GM19238 (cell line): ENCODE measurements around the gene TTC13.
"Not testable (repeated sequence)": the region's sequence is repeated elsewhere in the genome, so short reads cannot be mapped to it uniquely, and the experiment has no call there.

Experiments
- DNase-seq: peaks from one replicate; pipeline ENCODE4 v3.0.0; 2011; ENCODE audit warnings: low spot score; ENCODE audit not compliant: insufficient read length

TTC13 gene

DNA sequence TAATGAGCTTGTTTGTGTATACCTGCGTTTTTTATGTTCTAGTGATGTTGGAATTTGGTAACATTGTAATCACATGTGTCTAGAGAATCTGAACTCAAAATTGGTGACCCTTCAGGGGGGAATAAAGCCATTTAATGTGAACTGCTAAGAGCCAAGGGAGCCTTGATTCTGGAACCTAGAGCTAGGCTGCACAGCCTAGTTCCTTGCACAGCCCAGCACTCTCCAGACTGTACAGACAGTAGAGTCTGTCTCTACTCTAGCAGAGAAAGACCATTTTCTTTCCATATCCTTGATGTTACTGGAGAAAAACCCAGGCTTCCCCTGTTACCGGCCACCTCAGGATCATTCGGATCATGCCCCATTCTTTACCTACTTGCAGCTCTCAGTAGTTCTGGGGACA lies 8.8 kb upstream of the TTC13 start:
- no peak for DNase-seq

DNA sequence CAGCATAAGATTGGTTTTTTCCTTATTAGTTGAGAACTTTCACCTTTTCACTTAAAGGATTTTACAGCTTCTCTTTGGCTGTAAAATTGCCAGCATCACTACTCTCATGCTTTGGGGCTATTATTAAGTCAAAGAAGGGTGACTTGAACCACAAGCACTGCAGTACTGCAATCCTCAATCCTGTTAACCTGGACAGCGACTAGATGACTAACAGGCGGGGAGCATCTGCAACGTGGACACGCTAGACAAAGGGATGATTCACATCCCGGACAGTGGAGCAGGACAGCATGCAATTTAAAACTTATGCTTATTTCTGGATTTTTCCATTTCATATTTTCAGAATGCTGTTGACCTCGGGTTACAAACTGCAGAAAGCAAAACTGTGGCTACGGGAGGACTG lies 8.3 kb upstream of the TTC13 start:
- DNase-seq: no peak

DNA sequence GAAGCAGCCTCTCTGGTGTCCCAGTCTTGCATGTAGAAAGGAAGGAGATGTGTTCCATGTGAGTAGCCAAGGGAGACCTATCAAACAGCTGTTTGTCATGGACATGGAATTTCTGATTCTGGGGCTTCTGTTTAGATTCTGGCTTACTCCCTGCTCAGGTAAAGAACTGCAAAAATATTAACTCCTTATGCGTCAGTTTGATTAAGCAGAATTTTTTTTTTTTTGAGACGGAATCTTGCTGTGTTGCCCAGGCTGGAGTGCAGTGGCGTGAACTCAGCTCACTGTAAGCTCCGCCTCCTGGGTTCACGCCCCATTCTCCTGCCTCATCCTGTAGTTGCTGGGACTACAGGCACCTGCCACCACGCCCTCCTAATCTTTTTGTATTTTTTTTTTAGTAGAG lies 7.0 kb upstream of the TTC13 start:
- DNase-seq: no peak

DNA sequence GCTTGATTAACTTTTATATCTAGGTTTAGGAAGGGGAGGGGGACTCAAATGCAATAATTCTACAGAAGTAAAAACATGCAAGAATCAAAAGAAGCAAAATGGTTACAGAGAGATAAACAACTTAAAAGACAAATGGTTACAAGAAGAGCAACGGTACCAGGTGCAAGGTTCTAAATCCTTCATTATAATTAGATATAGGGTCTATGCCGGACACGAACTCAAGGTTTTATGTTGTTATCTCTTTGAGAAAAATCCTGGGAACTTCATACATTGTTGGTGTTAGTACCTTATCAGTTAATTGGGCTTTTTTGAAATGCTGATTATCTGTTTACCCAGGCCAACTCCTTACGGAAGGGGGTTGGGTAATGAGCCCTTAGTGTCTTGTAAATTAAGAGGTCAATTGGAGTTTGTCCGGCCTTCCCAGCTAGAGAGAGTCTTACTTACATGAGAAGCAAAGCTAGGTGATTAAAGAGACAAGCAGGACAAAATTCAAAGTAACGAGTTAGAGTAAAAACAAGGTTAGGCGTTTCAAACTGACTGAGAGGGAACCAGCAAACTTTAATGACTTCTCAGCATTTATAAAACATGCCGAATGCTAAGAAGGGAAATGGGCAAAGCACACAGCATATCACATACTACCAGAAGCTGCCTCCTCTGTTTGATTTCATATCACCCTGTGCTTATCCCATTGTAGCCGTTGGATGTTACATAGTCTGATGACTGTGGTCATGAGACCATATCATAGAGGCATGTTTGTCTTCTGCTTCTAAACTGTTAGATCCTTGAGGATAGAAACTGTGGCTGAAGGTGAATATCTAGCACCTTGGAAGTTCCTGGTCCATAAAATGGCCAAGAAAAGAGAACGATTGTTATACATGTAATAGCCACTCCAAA lies 6.2 kb upstream of the TTC13 start:
- DNase-seq: not testable (repeated sequence)

DNA sequence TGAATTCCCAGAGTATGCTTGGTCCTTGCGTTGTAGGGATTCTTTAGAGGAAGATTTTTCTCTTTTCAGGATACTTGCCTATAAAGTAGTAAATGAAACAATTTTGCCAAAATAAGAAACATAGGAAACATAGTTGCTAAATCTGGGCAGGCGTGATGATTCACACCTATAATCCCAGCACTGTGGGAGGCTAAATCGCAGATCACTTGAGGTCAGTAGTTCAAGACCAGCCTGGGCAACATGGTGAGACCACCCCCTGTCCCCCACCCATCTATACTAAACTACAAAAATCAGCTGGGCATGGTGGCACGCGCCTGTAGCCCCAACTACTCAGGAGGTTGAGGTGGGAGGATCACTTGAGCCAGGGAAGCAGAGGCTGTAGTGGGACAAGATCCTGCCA lies 5.2 kb upstream of the TTC13 start:
- DNase-seq: no peak

DNA sequence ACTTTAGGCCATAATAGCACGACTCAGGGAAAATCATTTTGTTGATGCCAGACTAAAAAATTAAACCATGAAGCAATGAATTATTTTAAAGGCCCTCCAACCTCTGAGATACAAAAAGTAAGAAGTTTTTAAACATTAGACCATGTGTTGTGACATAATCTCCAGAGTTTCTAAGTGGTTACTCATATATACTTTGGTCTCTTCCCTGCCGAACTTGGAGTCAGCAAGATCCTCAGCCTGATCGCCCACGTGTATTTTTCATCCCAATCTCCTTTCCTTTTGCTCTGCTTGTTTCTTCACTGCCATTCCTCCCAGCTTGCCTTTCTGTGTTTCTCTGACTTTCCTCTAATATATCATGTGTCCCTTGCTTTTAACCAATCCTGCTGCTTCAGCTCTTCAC lies 4.0 kb upstream of the TTC13 start:
- no peak for DNase-seq

DNA sequence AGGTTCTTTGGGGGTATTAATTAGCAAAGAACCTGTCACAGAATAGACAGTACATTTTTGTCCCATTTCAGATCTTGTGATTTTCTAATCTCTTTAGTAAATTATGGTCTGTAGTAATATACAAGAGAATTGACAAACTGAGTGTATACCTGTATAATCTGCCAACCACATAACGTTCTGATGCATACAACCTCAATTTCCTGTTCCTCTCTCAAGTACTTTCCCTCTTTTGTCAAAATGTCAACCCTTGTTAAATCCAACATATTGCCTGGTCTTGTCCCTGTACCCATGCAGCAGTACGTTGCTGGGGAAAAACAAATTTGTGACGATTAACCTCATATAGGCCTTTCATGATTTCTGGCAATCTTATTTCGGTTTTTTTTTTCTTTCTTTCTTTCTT lies 1.3 kb upstream of the TTC13 start:
- no peak for DNase-seq

DNA sequence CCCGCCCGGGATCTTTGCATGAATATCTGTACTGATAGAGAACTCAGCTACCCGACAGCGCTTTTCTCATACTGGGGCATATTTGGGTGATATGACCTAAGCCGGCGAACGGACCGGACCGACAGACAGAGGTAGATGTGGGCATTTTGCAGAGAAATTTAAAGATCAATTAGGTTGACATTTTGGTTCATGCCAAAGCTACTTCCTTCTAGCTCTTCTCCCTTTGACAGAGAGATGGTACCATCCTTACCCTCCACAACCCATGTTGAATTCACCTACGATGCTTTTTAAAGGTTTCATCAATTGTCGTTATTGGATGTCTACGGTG lies 692 bp upstream of the TTC13 start:
- no peak for DNase-seq

DNA sequence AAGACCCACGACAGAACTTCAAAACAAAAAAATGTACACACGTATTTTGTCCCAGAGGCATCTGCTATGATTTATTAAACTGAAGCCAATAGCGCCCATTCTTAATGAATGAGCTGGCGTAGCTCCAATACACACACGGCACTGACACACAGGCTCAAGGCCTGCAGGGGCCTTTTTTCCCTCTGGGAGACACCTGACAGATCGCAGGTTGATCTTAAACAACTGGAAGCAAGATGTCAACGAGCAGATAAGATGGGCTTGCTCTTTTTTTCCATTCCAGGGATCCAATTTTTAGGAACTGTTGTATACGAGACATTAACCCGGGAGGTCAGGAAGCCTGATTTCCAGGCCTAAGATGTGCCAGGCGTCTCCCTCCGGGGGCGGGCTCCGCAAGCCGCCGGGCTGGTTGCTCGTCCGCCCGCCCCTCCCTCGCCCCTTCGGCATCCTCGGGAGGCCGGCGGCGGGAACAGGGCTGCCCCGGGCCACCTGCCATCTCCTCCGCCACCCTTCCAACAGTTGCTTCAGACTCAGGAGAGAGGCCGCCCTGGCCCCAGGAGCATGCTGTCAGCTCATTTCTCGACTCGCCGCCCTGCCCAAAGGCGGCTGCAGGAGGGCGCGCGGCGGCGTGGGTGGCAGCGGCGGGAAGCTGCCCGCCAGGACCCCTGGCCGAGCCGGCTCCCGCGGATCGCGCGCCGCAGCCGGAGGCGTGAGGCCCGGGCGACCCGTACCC lies 735 bp downstream of the TTC13 start:
- DNase-seq: no peak

DNA sequence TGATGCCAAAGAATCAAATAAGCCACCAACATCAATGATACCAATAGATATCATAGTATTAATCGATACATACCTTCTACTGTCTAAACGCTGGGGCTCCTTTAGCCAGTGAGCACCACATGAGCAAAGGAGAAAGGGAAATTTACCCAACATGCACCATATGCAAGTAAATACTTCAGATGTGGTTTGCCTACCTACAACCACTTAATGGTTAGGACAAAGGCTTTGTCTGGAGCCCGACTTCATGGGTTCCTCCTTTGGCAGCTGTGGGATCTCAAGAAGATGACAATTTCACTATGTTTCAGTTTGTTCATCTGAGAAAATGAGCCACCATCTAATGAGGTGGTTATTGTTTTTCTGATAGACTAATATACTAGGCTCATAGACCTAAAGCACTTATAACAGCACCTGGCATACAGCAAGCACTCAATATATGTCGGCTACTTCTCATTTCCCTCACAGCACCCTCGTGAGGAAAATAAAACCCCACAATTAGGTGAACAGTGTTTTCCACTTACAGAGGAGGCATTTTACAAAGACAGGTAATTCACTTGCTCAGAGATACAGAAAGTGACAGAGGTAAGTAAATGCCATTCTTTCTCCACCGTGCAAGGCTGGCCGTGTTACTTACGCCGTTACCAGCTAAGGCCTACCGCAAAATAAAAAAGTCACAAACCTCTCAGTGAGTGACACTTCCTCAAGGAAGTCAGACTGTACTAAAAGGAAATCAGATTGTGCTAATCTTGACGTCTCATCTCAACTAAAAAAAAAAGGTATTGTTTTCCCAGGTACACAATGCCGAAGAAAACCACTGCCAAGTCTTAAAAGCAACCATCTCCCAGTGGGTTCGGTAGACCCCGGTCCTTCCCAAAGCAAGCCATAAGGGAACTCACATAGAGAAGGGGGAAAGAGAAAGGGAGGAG lies 1.6 kb downstream of the TTC13 start:
- DNase-seq: no peak

DNA sequence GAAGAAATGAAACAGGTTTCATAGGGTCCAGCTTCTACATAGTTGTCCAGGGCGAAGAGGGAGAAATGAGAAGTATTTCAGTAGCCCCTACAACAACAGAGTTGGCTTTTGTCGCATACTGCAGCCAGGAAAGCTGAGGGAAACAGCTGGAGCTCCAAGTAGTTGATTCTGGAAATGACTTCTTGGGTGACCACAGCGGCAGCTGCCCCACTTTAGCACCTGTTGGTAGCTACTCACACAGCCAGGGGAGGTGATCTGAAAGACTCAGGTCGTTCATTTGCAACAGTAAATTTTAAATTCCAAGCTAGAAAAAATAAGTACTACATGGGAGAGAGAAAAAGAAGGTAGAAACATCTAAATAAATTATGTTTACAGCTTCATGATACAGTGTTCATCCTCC lies 2.3 kb downstream of the TTC13 start:
- DNase-seq: no peak

DNA sequence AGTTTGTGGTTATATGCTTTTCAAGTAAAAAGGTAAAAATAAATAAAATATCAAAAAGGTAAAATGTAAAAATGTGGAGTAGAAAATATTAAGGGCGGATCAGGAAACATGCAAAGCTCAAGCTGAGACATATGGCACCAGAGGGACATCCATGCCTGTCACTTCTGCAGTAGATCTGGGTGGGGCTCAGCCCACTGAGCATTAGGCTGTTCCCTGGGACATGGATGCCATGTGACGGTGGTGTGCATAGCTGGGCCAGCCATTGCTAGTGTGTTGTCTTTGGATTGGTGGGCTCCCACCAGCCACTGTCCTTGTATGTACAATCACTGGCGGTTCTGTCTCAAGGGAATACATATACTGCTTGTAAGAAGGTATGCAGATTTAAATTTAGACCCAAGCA lies 3.0 kb downstream of the TTC13 start:
- no peak for DNase-seq

DNA sequence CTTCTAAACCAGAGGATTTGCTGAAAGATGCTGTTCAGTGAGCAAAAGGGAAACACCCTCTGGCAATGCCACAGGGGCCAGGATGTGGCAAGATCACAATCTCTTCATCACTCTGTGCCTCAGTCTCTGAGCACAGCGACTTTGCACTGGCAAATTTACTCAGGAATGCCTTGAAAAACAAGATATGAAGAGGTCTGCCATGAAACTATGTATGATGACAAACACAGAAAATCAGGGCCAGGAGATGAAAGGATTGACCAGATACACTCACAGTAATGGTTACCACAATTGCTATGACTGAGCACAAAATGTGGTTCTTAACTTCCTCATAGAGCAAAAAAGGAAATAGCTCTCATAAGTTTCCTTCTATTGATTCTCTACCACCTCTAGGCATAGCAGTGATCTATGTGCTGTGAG lies 5.8 kb downstream of the TTC13 start:
- DNase-seq: no peak

DNA sequence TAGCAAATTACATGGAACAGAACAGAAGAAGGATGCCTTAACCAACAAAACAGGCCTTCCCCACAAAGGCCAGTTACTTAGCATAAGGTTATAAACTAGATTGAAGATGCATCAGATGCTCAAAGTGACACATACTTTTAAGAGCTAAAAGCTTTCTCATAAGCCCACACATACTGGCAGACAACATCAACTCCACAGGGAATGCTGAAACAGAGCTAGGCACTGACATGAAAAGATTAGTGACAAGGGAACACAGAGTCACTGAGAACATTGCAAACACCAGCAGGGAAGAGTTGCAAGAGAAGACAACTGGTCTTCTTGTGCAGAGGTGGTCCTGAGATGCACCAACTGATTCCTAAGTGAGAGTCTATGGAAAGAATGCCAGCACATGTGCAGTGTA lies 6.9 kb downstream of the TTC13 start:
- no peak for DNase-seq

DNA sequence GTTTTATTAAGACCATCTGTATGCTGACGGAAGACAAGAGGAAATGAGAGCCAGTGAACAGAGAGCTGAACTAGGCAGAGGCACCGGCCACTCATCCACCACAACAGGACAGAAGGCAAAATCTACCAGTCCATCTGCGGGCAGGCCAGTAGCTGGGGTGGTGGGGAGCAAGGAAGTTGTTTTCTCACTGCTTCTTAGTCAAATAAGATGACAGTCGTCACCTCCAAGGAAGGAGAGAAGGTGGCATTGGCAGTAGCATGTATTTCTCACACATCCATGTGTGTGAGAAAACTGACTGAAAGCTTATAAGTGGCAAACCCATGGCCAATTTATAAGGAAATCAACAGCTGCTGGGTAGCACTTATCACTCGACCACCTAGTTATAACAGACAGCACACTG lies 8.2 kb downstream of the TTC13 start:
- DNase-seq: no peak

DNA sequence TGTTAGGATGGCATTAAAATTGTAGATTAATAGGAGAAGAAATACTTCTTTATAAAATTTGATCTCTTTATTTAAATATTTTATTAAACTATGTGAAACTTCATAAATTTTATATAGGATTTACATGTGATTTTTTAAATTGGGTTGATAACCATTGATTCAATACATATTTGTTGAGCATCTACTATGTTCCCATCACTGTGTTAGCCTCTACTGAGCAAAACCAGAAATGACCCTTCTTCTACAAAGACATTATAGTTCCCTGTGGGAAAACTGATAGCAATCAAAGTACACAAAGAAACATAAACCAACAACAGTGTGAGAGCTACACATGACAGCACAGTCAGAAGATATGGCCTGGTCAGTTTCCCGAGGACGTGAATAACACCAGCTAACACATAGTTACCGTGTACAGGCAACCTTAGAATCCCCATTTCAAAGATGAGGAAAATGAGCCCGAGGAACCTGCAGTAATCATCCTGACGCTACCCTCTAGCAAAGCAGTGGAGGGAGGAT lies 12.2 kb downstream of the TTC13 start:
- no peak for DNase-seq

DNA sequence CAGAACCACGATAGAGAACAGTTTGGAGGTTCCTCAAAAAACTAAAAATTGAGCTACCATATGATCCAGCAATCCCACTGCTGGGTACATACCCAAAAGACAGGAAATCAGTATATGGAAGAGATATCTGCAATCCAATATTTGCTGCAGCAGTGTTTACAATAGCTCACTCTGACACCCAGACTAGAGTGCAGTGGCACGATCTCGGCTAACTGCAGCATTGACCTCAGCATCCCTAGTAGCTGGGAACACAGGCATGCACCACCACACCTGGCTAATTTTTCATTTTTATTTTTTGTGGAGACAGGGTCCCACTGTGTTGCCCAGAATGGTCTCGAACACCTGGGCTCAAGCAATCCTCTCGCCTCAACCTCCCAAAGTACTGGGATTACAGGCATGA lies 13.1 kb downstream of the TTC13 start:
- DNase-seq: no peak

DNA sequence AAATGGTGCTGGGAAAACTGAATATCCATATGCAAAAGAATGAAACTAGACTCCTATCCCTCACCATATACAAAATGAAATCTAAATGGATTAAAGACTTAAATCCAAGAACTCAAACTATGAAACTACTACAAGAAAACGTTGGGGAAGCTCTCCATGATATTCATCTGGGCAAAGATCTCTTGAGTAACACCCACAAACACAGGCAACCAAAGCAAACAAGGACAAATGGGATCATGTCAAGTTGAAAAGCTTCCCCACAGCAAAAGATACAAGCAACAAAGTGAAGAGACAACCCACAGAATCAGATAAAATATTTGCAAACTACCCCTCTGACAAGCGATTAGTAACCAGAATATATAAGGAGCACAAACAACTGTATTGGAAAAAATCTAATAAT lies 13.8 kb downstream of the TTC13 start:
- DNase-seq: no peak

DNA sequence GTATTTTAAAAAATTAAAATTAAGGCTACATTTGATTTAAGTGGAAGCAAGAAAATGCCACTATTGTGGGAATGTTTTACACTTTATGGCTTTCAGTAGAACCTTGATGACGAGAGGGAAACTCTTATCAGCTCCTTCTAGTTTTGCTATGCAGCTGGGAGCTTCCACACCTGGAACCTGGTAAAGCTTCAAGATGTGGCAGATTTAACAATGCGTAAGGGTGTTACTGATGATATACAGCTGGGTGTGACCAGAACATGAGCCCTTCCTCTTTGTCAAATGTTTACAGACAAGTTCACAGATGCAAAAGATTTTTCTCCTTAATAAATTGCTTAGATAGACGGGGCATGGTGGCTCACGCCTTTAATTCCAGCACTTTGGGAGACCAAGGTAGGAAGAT lies 20.3 kb downstream of the TTC13 start:
- DNase-seq: no peak

DNA sequence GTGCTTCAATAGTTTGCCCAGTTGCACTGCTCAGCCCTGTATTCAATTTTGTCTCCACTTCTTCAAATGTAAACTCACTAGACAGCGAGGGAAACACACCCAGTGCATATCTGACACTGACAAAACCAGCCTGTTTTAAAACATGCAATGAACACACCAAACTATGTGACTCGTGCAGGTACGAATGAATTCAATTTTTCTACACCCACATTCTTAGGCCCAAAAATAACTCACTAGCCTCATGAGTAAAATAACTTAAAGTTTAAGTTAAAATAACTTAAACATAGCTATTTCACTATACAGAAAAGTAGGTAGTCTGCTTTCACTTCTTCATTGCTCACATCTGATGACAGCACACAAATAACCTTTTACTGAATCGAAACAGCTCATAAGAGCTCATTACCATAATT lies 21.1 kb downstream of the TTC13 start:
- no peak for DNase-seq

DNA sequence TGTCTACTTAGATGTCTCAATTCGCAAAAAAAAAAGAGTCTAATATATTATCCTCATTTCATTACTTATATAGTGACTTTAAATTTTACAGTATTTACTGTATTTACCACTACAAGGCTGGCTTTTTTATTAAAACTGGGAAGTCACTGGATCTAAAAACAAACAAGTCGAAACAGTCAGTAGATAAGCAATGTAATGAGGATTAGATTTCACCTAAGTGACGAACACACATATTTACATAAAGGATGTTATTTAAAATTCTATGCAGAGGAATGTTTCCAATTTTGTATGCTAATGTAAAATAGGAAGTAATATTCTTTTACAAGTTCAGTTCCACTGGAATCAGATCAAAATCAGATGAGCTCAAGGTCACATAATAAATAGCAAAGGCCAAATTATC lies 28.3 kb downstream of the TTC13 start:
- DNase-seq: no peak

DNA sequence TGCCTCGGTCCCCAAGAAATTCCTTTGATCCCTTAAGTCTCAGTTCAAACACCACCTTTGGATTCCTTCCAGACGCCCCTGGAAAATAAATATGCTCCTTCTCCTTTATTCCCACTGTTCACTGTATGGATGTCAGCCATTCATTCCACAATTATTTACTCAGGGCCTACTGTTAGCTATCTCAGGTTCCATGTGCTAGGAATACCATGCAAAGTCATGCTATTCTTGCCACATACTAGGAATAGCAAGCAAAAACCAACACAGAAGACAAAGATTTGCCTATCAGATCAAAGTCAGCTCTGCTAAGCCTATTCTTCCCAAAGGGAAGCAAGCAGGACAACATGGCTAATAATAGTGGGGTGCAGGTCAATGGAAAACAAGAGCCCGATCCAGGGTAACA lies 29.8 kb downstream of the TTC13 start:
- no peak for DNase-seq
